Skeletal muscle satellite cell (primary cell): ENCODE data around the gene NEDD9. TPM values are rescaled to one million over a fixed set of nuclear protein-coding genes. Genes with fewer than 3 reads are reported as not detected.

Experiments used
- H3K27me3 ChIP-seq: 2 replicates; pipeline ENCODE4 v1.7.0; 2013; ENCODE audit warnings: low read length; ENCODE audit not compliant: control insufficient read depth, insufficient read depth
- H3K36me3 ChIP-seq: 2 replicates; pipeline ENCODE4 v1.7.0; 2013; ENCODE audit warnings: mild to moderate bottlenecking, control low read depth, low read length; ENCODE audit not compliant: insufficient read depth
- H3K4me1 ChIP-seq: 2 replicates; pipeline ENCODE4 v1.7.0; 2013; ENCODE audit warnings: low read length; ENCODE audit not compliant: control insufficient read depth, insufficient read depth
- H3K4me2 ChIP-seq: 2 replicates; pipeline ENCODE4 v1.7.0; 2013; ENCODE audit warnings: mild to moderate bottlenecking, low read length
- H3K4me3 ChIP-seq: 2 replicates; pipeline ENCODE4 v1.7.0; 2013; ENCODE audit warnings: low read length
- H3K9ac ChIP-seq: 2 replicates; pipeline ENCODE4 v1.7.0; 2013; ENCODE audit warnings: mild to moderate bottlenecking, low read depth, low read length, moderate library complexity
- H3K9me3 ChIP-seq: replicated peaks from 2 replicates; pipeline ENCODE4 v1.7.0; 2013; ENCODE audit warnings: mild to moderate bottlenecking, control low read depth, low read length
- total RNA-seq: library from RNA; depleted of rRNA; stranded (reverse); fragments of >200 nt; gene quantifications from 2 replicates; pipeline ENCODE4 v1.2.3, GENCODE V29; 2012; rRNA removed

NEDD9 gene, protein sequence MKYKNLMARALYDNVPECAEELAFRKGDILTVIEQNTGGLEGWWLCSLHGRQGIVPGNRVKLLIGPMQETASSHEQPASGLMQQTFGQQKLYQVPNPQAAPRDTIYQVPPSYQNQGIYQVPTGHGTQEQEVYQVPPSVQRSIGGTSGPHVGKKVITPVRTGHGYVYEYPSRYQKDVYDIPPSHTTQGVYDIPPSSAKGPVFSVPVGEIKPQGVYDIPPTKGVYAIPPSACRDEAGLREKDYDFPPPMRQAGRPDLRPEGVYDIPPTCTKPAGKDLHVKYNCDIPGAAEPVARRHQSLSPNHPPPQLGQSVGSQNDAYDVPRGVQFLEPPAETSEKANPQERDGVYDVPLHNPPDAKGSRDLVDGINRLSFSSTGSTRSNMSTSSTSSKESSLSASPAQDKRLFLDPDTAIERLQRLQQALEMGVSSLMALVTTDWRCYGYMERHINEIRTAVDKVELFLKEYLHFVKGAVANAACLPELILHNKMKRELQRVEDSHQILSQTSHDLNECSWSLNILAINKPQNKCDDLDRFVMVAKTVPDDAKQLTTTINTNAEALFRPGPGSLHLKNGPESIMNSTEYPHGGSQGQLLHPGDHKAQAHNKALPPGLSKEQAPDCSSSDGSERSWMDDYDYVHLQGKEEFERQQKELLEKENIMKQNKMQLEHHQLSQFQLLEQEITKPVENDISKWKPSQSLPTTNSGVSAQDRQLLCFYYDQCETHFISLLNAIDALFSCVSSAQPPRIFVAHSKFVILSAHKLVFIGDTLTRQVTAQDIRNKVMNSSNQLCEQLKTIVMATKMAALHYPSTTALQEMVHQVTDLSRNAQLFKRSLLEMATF
- 0.22 and 0.25 TPM in 2 replicates for total RNA-seq

DNA sequence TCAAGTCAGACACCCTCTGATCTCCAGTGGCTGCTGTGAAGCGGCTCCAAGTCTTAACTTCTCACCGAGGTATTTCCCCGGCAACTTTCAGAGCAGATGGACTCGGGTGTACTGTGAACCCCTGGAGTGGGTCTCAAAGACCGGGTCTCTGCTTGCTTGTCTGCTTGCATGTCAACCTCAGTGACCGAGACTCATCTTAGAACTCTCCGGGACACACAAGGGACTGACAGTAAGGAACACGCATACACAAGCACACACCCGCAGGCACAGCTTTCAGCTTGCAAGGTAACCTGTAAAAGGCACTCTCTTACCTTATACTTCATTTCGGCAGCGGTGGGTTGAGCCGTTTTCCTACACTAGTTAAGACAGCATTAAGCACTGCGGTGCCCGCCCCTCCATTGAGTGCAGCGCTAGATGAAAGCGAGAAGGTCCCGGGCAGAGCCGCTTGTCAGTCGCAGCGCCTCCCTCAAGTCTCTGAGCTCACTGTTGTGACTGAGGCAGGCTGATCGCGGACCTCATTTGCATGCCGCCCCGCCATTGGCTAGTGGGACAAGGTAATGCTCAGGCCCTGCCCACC, at the start of gene NEDD9:
TSS of gene NEDD9 (minus strand) at position 476 of the 577 bp plus-strand sequence. CDS start at position 323, 153 bp downstream.
- Histone ChIP-seq H3K4me3 (peak within 1 kb of the TSS; percentile 74), H3K36me3 (no peaks in the 10 kb centered on the region), H3K9ac (peak within 1 kb of the TSS; percentile 88), H3K9me3 (no peaks in the 10 kb centered on the region), H3K4me1 (peaks cover 40% of the 10 kb centered on the region), H3K27me3 (no peaks in the 10 kb centered on the region), H3K4me2 (peak within 1 kb of the TSS; percentile 77)

DNA sequence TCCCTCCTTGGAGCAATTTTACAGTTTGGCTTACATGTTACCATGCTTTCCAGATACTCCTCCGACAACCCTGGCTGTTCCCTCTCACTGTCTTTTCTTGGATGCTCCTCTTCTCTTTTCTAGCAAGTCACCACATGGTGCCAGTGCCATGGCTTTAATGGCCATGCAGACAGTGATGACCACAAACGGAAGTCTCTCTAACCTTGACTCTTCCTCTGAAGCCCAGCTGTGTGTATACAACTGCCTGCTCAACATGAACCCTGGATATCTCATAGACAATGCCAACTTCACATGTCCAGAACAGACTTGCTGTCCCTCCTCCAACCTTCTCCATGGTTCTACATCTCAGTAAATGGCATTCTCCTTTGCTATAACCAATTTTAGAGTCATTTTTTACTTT, 49.8 kb upstream of the NEDD9 start:
- Histone ChIP-seq H3K36me3 (no peaks in the 10 kb centered on the region), H3K4me3 (no peak overlapping the region), H3K4me2 (no peak overlapping the region), H3K4me1 (peaks cover 23% of the 10 kb centered on the region), H3K27me3 (no peaks in the 10 kb centered on the region), H3K9me3 (no peaks in the 10 kb centered on the region), H3K9ac (no peak overlapping the region)

- H3K9me3 ChIP-seq = no peaks in the 10 kb centered on the region
- H3K36me3 ChIP-seq = no peaks in the 10 kb centered on the region
- H3K27me3 ChIP-seq = no peaks in the 10 kb centered on the region
These were observed 47.9 kb upstream of the NEDD9 start for GRCh38 chr6:11280394-11280793.

GRCh38 chr6:11279284-11279689, 46.8 kb upstream of the NEDD9 start:
- Histone ChIP-seq H3K4me3 (peak overlapping the region; percentile 45), H3K9ac (no peak overlapping the region), H3K36me3 (no peaks in the 10 kb centered on the region), H3K9me3 (no peaks in the 10 kb centered on the region), H3K4me2 (peak overlapping the region; percentile 74), H3K27me3 (no peaks in the 10 kb centered on the region), H3K4me1 (peaks cover 29% of the 10 kb centered on the region)

More at GRCh38 chr6:11280394-11280793, 47.9 kb upstream of the NEDD9 start:
- Histone ChIP-seq H3K4me1 (peaks cover 29% of the 10 kb centered on the region), H3K4me2 (no peak overlapping the region), H3K9ac (no peak overlapping the region), H3K4me3 (no peak overlapping the region)

- peaks cover 29% of the 10 kb centered on the region for H3K4me1 ChIP-seq
- no peak overlapping the region for H3K4me2 ChIP-seq
- H3K9me3 ChIP-seq = no peaks in the 10 kb centered on the region
- H3K36me3 ChIP-seq = no peaks in the 10 kb centered on the region
- no peak overlapping the region for H3K9ac ChIP-seq
- no peaks in the 10 kb centered on the region for H3K27me3 ChIP-seq
- no peak overlapping the region for H3K4me3 ChIP-seq
These were observed 45.7 kb upstream of the NEDD9 start for GRCh38 chr6:11278207-11278559.

- Histone ChIP-seq H3K9ac (no peak overlapping the region), H3K4me2 (peak overlapping the region; percentile 10), H3K4me3 (no peak overlapping the region), H3K4me1 (peaks cover 34% of the 10 kb centered on the region), H3K36me3 (no peaks in the 10 kb centered on the region), H3K27me3 (no peaks in the 10 kb centered on the region), H3K9me3 (no peaks in the 10 kb centered on the region)
These were observed 45.1 kb upstream of the NEDD9 start for GRCh38 chr6:11277275-11278206.

DNA sequence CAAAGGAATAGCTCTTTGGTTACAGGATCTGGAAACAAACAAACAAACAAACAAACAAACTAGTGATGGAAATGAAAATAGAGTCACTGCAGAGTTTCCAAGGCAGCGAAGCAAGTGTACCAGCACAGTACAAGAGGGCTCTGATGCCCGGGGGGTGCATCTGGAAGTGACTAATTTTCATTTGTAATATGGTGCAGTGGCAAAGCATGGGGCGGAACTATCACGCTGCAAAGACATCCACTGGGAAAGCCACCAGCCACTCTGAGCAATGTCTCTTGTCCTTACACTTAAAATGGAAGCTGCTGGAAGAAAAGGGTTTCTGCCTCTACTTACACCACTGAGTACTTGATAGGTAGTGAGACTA, 44.4 kb upstream of the NEDD9 start:
- Histone ChIP-seq H3K27me3 (no peaks in the 10 kb centered on the region), H3K4me1 (peaks cover 34% of the 10 kb centered on the region), H3K4me3 (no peak overlapping the region), H3K9ac (no peak overlapping the region), H3K9me3 (no peaks in the 10 kb centered on the region), H3K4me2 (peak overlapping the region; percentile 10), H3K36me3 (no peaks in the 10 kb centered on the region)

DNA sequence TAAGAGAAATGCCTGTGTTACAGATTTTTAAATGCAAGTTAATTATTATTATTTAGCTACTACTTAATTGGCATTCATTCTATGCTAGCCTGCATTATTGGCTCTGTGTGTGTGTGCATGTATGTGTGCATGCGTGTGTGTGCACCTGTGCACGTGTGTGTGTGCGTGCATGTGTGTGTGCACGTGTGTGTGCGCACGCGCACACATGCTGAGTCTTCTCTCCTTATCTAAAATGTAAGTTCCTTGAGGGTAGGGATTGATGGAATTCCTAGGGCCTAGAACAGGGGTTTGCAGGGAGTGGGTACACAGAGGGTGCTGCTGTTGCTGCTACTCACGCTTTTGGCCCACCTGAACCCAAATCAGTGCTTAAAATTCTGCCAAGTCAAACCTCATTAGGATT, 43.8 kb upstream of the NEDD9 start:
- Histone ChIP-seq H3K4me2 (no peak overlapping the region), H3K4me3 (no peak overlapping the region), H3K4me1 (peaks cover 34% of the 10 kb centered on the region), H3K27me3 (no peaks in the 10 kb centered on the region), H3K36me3 (no peaks in the 10 kb centered on the region), H3K9me3 (no peaks in the 10 kb centered on the region), H3K9ac (no peak overlapping the region)

DNA sequence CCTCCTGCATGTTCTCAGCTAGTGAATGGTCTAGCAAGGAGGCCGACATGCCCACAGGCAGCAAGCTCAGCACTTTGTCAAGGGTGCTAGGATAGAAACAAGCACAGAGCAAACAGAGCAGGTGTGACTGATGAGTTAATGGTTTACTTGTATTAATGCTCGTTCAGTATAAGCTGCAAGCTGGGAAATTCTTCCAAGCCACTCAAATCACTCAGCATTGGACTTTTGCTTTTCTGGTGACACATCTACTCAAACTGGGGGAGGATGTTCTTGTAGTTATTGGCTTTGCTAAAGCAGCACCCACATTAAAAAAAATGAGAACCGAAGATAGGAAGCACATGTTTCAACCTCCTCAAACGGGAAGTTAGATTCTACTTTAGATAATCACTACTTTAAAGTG, 43.1 kb upstream of the NEDD9 start:
- Histone ChIP-seq H3K4me2 (no peak overlapping the region), H3K27me3 (no peaks in the 10 kb centered on the region), H3K36me3 (no peaks in the 10 kb centered on the region), H3K4me3 (no peak overlapping the region), H3K9me3 (no peaks in the 10 kb centered on the region), H3K4me1 (peaks cover 34% of the 10 kb centered on the region), H3K9ac (no peak overlapping the region)

DNA sequence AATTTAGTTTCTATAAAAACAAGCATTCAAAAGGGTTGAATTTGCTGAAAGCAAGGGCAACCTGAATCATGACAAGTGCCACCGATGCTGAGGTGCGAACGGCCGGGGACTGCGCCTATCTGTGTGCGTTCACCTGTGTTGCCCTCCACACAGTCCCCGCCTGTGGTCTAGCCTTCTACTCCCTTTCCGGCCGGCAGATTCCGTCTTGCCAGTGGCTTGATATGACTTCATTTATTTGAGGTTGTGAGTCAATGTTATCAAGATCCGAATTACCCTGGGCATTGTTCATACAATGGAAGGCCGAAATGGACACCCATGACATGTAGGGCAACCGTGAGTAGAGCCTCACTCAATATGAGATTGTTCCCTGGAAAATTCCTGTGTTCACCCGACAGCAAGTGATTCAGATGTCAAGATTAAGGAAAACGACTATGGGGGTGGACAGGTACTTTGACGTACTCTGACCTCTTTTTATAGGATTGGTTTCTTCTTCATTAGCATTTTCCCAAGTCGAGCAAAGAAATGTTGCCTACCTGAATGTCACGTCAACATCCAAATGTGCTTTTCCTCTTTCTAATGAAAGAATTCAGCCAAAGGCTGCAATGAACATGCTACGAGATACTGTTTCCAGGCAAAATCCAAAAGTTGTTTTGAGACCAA, 41.1 kb upstream of the NEDD9 start:
- Histone ChIP-seq H3K9me3 (no peaks in the 10 kb centered on the region), H3K27me3 (no peaks in the 10 kb centered on the region), H3K9ac (no peak overlapping the region), H3K4me3 (no peak overlapping the region), H3K4me2 (no peak overlapping the region), H3K4me1 (peaks cover 20% of the 10 kb centered on the region), H3K36me3 (no peaks in the 10 kb centered on the region)
